Measurements from ENCODE around the gene GTF2F2. TPM values are rescaled to one million over a fixed set of nuclear protein-coding genes. Genes with fewer than 3 reads are reported as not detected.

GTF2F2 gene
- total and polyA plus RNA-seq, 2 experiments from 2014 or later = 42.1 to 75.6 TPM

DNA sequence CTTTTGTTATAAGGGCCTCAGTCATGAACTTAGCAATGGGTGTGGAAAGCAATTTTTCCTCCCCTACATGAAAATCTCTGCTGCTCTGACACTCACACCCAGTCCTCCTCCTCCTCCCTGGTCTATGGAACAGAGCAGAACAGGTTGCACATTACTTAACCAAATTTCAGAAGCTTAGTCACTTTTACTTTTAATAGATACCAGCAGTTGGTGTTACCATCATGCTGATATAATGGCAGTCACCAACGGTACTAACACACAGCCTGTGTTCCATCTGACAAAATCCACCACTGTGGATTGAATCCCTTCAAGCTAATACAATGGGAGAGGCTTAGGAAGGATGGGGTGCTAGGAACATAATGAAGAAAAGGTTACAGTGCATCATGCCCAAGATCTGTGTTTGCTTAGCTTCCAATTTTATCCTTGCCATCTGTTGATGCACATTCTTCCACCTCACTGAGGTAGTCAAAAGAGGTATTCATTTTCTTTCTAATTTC is 210.9 kb downstream of the GTF2F2 start:
- H3F3A ChIP-seq (replicated peaks; ENCODE audit: low read depth) = peaks cover 37% of the 10 kb centered on the region
- peaks cover 7% of the 10 kb centered on the region; the same call in 1 of the 2 replicates for H4K20me1 ChIP-seq (replicated peaks; ENCODE audit: insufficient read depth)
- ATAC-seq (no peak), DNase-seq (ENCODE audit: low spot score) (no peak)
- peaks cover 4% of the 10 kb centered on the region; the same call in 1 of the 2 replicates for H3K36me3 ChIP-seq (ENCODE audit: insufficient read depth)
- peaks cover 11% of the 10 kb centered on the region for H3K4me1 ChIP-seq (ENCODE audit: insufficient read depth)
- Mint-ChIP-seq H3K36me3 (ENCODE audit: low read depth) (peaks cover 24% of the 10 kb centered on the region), H3K9me3 (no peaks in the 10 kb centered on the region; the same call in 2 of the 3 replicates), H3K4me1 (peaks cover 42% of the 10 kb centered on the region), H3K4me3 (no peak overlapping the region), H3K27ac (0 out of 2 replicates have a peak overlapping the region, but pooled peaks have one; percentile 42), H3K27me3 (ENCODE audit: insufficient read depth, low read depth, poor library complexity) (peaks cover 21% of the 10 kb centered on the region)
- TF ChIP-seq ZNF331 (CRISPR knock-in tag; IDR thresholded peaks at IDR 0.05; ENCODE audit: low read depth) (no peak), CREB1 (CRISPR knock-in tag; IDR thresholded peaks at IDR 0.05; ENCODE audit: low read depth) (no peak), NANOG (IDR thresholded peaks at IDR 0.05; ENCODE audit: borderline replicate concordance) (no peak), ZNF114 (CRISPR knock-in tag; IDR thresholded peaks at IDR 0.05) (no peak), STAT1 (IDR thresholded peaks at IDR 0.05; ENCODE audit: unreplicated experiment) (no peak), EZH2phosphoT487 (IDR thresholded peaks at IDR 0.05; ENCODE audit: unreplicated experiment) (no peak), POLR2AphosphoS5 (IDR thresholded peaks at IDR 0.05; ENCODE audit: low read depth) (no peak), JUNB (IDR thresholded peaks at IDR 0.05; ENCODE audit: unreplicated experiment) (no peak), EZH2 (IDR thresholded peaks at IDR 0.05; ENCODE audit: low read depth, unreplicated experiment) (no peak)
- TF ChIP-seq, protein P1, sequence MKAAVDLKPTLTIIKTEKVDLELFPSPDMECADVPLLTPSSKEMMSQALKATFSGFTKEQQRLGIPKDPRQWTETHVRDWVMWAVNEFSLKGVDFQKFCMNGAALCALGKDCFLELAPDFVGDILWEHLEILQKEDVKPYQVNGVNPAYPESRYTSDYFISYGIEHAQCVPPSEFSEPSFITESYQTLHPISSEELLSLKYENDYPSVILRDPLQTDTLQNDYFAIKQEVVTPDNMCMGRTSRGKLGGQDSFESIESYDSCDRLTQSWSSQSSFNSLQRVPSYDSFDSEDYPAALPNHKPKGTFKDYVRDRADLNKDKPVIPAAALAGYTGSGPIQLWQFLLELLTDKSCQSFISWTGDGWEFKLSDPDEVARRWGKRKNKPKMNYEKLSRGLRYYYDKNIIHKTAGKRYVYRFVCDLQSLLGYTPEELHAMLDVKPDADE (IDR thresholded peaks at IDR 0.05) = no peak
- TF ChIP-seq, protein P2, sequence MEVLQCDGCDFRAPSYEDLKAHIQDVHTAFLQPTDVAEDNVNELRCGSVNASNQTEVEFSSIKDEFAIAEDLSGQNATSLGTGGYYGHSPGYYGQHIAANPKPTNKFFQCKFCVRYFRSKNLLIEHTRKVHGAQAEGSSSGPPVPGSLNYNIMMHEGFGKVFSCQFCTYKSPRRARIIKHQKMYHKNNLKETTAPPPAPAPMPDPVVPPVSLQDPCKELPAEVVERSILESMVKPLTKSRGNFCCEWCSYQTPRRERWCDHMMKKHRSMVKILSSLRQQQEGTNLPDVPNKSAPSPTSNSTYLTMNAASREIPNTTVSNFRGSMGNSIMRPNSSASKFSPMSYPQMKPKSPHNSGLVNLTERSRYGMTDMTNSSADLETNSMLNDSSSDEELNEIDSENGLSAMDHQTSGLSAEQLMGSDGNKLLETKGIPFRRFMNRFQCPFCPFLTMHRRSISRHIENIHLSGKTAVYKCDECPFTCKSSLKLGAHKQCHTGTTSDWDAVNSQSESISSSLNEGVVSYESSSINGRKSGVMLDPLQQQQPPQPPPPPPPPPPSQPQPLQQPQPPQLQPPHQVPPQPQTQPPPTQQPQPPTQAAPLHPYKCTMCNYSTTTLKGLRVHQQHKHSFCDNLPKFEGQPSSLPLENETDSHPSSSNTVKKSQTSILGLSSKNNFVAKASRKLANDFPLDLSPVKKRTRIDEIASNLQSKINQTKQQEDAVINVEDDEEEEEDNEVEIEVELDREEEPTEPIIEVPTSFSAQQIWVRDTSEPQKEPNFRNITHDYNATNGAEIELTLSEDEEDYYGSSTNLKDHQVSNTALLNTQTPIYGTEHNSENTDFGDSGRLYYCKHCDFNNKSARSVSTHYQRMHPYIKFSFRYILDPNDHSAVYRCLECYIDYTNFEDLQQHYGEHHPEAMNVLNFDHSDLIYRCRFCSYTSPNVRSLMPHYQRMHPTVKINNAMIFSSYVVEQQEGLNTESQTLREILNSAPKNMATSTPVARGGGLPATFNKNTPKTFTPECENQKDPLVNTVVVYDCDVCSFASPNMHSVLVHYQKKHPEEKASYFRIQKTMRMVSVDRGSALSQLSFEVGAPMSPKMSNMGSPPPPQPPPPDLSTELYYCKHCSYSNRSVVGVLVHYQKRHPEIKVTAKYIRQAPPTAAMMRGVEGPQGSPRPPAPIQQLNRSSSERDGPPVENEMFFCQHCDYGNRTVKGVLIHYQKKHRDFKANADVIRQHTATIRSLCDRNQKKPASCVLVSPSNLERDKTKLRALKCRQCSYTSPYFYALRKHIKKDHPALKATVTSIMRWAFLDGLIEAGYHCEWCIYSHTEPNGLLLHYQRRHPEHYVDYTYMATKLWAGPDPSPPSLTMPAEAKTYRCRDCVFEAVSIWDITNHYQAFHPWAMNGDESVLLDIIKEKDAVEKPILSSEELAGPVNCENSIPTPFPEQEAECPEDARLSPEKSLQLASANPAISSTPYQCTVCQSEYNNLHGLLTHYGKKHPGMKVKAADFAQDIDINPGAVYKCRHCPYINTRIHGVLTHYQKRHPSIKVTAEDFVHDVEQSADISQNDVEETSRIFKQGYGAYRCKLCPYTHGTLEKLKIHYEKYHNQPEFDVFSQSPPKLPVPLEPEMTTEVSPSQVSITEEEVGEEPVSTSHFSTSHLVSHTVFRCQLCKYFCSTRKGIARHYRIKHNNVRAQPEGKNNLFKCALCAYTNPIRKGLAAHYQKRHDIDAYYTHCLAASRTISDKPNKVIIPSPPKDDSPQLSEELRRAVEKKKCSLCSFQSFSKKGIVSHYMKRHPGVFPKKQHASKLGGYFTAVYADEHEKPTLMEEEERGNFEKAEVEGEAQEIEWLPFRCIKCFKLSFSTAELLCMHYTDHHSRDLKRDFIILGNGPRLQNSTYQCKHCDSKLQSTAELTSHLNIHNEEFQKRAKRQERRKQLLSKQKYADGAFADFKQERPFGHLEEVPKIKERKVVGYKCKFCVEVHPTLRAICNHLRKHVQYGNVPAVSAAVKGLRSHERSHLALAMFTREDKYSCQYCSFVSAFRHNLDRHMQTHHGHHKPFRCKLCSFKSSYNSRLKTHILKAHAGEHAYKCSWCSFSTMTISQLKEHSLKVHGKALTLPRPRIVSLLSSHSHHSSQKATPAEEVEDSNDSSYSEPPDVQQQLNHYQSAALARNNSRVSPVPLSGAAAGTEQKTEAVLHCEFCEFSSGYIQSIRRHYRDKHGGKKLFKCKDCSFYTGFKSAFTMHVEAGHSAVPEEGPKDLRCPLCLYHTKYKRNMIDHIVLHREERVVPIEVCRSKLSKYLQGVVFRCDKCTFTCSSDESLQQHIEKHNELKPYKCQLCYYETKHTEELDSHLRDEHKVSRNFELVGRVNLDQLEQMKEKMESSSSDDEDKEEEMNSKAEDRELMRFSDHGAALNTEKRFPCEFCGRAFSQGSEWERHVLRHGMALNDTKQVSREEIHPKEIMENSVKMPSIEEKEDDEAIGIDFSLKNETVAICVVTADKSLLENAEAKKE (CRISPR knock-in tag; IDR thresholded peaks at IDR 0.05) = no peak
- TF ChIP-seq, protein P3, sequence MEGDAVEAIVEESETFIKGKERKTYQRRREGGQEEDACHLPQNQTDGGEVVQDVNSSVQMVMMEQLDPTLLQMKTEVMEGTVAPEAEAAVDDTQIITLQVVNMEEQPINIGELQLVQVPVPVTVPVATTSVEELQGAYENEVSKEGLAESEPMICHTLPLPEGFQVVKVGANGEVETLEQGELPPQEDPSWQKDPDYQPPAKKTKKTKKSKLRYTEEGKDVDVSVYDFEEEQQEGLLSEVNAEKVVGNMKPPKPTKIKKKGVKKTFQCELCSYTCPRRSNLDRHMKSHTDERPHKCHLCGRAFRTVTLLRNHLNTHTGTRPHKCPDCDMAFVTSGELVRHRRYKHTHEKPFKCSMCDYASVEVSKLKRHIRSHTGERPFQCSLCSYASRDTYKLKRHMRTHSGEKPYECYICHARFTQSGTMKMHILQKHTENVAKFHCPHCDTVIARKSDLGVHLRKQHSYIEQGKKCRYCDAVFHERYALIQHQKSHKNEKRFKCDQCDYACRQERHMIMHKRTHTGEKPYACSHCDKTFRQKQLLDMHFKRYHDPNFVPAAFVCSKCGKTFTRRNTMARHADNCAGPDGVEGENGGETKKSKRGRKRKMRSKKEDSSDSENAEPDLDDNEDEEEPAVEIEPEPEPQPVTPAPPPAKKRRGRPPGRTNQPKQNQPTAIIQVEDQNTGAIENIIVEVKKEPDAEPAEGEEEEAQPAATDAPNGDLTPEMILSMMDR (conservative IDR thresholded peaks at IDR 0.05; ENCODE audit: low read depth in 2 of 2) = no peak
- TF ChIP-seq, protein P4, sequence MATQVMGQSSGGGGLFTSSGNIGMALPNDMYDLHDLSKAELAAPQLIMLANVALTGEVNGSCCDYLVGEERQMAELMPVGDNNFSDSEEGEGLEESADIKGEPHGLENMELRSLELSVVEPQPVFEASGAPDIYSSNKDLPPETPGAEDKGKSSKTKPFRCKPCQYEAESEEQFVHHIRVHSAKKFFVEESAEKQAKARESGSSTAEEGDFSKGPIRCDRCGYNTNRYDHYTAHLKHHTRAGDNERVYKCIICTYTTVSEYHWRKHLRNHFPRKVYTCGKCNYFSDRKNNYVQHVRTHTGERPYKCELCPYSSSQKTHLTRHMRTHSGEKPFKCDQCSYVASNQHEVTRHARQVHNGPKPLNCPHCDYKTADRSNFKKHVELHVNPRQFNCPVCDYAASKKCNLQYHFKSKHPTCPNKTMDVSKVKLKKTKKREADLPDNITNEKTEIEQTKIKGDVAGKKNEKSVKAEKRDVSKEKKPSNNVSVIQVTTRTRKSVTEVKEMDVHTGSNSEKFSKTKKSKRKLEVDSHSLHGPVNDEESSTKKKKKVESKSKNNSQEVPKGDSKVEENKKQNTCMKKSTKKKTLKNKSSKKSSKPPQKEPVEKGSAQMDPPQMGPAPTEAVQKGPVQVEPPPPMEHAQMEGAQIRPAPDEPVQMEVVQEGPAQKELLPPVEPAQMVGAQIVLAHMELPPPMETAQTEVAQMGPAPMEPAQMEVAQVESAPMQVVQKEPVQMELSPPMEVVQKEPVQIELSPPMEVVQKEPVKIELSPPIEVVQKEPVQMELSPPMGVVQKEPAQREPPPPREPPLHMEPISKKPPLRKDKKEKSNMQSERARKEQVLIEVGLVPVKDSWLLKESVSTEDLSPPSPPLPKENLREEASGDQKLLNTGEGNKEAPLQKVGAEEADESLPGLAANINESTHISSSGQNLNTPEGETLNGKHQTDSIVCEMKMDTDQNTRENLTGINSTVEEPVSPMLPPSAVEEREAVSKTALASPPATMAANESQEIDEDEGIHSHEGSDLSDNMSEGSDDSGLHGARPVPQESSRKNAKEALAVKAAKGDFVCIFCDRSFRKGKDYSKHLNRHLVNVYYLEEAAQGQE (IDR thresholded peaks at IDR 0.05; ENCODE audit: unreplicated experiment) = no peak
- H3K27ac ChIP-seq (ENCODE audit: low read depth) = no peak overlapping the region
- no peaks in the 10 kb centered on the region for H3K79me2 ChIP-seq (replicated peaks; ENCODE audit: insufficient read depth)
- H3K4me3 ChIP-seq = no peak overlapping the region
- H3K4me2 ChIP-seq = no peak overlapping the region
- H3K27me3 ChIP-seq (ENCODE audit: insufficient read depth) = no peaks in the 10 kb centered on the region
- no peak overlapping the region for H2AFZ ChIP-seq
- no peaks in the 10 kb centered on the region for H3K9me2 ChIP-seq (ENCODE audit: insufficient read depth)

Data from GM23338 (cell line).